ELR (cell line): ENCODE data around the gene TBX18.
A peak's percentile ranks its signal among the peaks of the same experiment; 100 is the strongest.

ENCODE experiments used
- DNase-seq: peaks from one replicate; pipeline ENCODE4 v3.0.0-alpha.2; 2015; ENCODE audit warnings: low read depth

The TBX18 gene

GRCh38 chr6:84669945-84670344, 94.5 kb downstream of the TBX18 start:
- no peak for DNase-seq

- DNase-seq, result no peak
Observed at GRCh38 chr6:84667252-84668213, 96.9 kb downstream of the TBX18 start.

- DNase-seq, result no peak
Observed at GRCh38 chr6:84665401-84665800, 99.0 kb downstream of the TBX18 start.

GRCh38 chr6:84663866-84664265, 100.5 kb downstream of the TBX18 start:
- DNase-seq, result no peak

GRCh38 chr6:84657486-84657885, 106.9 kb downstream of the TBX18 start:
- peak; percentile 58 for DNase-seq

- no peak for DNase-seq
Observed at GRCh38 chr6:84657025-84657424, 107.4 kb downstream of the TBX18 start.

GRCh38 chr6:84653027-84653551, 111.3 kb downstream of the TBX18 start:
- no peak for DNase-seq

- DNase-seq, result peak; percentile 96
Observed at GRCh38 chr6:84652356-84653026, 111.9 kb downstream of the TBX18 start.

GRCh38 chr6:84651583-84651982, 112.8 kb downstream of the TBX18 start:
- no peak for DNase-seq

GRCh38 chr6:84648444-84648843, 116.0 kb downstream of the TBX18 start:
- no peak for DNase-seq

- peak; percentile 88 for DNase-seq
Observed at GRCh38 chr6:84645563-84646266, 118.7 kb downstream of the TBX18 start.

GRCh38 chr6:84645000-84645399, 119.4 kb downstream of the TBX18 start:
- peak; percentile 86 for DNase-seq

- DNase-seq, result no peak
Observed at GRCh38 chr6:84643778-84644177, 120.6 kb downstream of the TBX18 start.

- no peak for DNase-seq
Observed at GRCh38 chr6:84641076-84641475, 123.3 kb downstream of the TBX18 start.

- peak; percentile 74 for DNase-seq
Observed at GRCh38 chr6:84639396-84639795, 125.0 kb downstream of the TBX18 start.

- DNase-seq, result no peak
Observed at GRCh38 chr6:84638286-84638685, 126.1 kb downstream of the TBX18 start.
